Testis (tissue), 2 donors: ENCODE measurements around the gene IFIT2.

Source experiments
- POLR2A ChIP-seq: fragments of 450-650 bp; IDR thresholded peaks from one replicate; pipeline ENCODE4 v1.6.1; 2017; ENCODE audit warnings: antibody characterized with exemption, mild to moderate bottlenecking, moderate library complexity
- TF ChIP-seq, protein P1 (sequence below), 3 experiments: fragments of 450-650 bp in 2 of 3; fragments of 200-600 bp in 1 of 3; sonication (generic) in 1 of 3; IDR thresholded peaks; one replicate each; pipeline ENCODE4 v1.5.1; 2016 to 2019; ENCODE audit warnings: antibody characterized with exemption in 3 of 3, mild to moderate bottlenecking in 2 of 3, moderate library complexity in 1 of 3

DNA sequence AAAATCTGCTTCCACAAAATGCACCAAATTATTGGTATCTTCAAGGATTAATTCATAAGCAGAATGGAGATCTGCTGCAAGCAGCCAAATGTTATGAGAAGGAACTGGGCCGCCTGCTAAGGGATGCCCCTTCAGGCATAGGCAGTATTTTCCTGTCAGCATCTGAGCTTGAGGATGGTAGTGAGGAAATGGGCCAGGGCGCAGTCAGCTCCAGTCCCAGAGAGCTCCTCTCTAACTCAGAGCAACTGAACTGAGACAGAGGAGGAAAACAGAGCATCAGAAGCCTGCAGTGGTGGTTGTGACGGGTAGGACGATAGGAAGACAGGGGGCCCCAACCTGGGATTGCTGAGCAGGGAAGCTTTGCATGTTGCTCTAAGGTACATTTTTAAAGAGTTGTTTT, 38.0 kb downstream of the IFIT2 start:
- TF ChIP-seq, protein P1, sequence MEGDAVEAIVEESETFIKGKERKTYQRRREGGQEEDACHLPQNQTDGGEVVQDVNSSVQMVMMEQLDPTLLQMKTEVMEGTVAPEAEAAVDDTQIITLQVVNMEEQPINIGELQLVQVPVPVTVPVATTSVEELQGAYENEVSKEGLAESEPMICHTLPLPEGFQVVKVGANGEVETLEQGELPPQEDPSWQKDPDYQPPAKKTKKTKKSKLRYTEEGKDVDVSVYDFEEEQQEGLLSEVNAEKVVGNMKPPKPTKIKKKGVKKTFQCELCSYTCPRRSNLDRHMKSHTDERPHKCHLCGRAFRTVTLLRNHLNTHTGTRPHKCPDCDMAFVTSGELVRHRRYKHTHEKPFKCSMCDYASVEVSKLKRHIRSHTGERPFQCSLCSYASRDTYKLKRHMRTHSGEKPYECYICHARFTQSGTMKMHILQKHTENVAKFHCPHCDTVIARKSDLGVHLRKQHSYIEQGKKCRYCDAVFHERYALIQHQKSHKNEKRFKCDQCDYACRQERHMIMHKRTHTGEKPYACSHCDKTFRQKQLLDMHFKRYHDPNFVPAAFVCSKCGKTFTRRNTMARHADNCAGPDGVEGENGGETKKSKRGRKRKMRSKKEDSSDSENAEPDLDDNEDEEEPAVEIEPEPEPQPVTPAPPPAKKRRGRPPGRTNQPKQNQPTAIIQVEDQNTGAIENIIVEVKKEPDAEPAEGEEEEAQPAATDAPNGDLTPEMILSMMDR (IDR thresholded peaks at IDR 0.05), result no peak
- TF ChIP-seq POLR2A, result no peak
